ENCODE results near the gene NTN3.
"Not testable (repeated sequence)": the region's sequence is repeated elsewhere in the genome, so short reads cannot be mapped to it uniquely, and the experiment has no call there.

The NTN3 gene

GRCh38 chr16:2441143-2441804 lies 29.8 kb upstream of the NTN3 start:
- DNase-seq (ENCODE audit: low read depth in 1 of 2, low spot score in 1 of 2), result not testable (repeated sequence)

DNA sequence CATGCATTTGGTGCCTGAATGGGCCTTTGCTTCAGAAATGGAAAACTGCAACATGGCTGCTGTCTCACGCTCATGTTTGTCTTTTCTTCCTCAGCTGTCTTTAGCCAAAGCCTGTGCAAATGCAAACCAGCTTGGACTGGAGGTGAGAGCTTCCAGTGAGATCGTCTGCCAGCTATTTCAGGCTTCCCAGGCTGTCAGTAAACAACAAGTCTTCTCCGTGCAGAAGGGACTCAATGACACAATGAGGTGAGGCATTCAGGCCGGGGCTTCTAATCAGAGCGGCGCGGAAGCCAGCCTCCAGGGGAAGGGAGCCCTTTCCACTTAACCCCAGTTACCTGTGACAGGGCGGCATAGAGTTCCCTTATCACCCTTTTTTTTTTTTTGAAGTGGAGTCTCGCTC lies 27.5 kb upstream of the NTN3 start:
- no peak for DNase-seq (ENCODE audit: low read depth in 1 of 2, low spot score in 1 of 2)

GRCh38 chr16:2447920-2448583 lies 23.0 kb upstream of the NTN3 start:
- no peak for DNase-seq (ENCODE audit: low read depth in 1 of 2, low spot score in 1 of 2)

DNA sequence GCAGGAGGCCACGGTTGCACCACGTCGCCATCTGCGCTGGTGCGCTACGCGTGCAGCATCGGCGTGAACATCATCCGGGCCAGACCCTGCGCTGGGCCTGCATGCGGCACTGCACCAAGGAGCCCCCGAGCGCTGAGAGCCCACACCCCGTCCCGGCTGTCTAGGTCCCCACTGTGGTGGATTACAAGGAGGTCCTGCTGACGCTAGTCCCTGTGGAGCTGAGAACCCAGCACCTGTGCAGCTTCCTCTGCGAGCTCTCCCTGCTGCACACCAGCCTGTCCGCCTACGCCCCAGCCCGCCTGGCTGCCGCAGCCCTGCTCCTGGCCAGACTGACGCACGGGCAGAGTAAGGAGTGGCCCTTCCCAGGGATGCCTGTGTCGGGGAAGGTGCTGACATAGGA lies 22.0 kb upstream of the NTN3 start:
- DNase-seq (ENCODE audit: low read depth in 1 of 2, low spot score in 1 of 2), result no peak

DNA sequence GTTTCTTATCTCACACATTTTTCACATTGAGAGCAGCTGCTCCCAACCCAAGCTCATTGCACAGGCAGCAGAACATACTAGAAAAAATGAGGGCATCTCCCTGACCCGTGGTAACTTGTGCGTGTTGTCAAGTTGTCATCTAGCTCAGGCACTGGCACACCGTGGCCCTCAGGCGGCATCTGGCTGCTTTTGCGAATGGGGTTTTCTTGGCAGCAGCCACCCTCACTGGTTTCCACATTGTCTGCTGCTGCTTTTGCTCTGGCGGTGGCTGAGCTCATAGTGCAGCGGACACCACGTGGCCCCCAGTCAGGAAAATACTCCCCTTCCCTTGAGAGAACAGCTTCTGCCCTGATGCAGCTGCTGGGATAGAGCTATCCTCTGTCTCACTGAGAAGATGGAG lies 20.6 kb upstream of the NTN3 start:
- DNase-seq (ENCODE audit: low read depth in 1 of 2, low spot score in 1 of 2), result no peak

GRCh38 chr16:2450975-2451381 lies 20.1 kb upstream of the NTN3 start:
- DNase-seq (ENCODE audit: low read depth in 1 of 2, low spot score in 1 of 2), result no peak

DNA sequence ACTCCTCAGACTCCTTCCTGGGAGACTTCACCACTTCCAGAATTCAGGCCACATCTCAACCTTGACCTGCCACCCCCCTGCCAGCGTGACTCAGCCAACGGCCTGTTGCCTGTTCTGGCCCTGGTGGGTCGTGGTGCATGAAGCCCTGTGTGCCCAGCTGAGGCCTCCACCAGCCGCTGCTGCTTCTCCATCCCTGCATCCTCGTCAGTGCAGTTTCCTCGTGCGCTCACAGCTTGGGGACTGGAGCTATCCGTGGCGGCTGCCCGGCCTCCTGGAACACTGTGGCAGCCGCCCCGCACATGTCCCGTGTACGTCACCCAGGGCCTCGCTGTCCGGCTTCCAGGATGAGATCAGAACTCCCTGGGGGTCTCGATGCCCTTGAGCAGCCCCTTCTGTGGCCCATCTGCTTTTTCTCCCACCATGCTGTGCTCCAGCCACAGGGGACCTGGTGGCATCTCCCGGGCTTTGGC lies 19.2 kb upstream of the NTN3 start:
- no peak for DNase-seq (ENCODE audit: low read depth in 1 of 2, low spot score in 1 of 2)

DNA sequence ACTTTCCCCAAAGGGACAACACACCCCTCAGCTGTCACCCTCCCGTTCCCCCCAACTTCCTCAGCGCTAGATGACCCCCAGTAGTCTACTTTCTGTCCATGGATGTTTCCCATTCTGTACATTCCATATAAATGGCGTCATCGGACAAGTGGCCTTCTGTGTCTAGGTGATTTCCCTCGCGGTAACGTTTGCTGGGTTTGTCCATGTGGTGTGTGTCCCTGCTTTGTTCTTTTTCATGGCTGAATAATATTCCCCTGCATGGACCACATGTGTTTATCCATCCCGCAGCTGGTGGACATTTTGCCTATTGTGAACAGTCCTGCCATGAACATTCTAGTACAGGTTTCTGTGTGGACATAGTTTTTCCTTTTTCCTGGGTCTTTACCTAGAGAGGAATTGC lies 18.4 kb upstream of the NTN3 start:
- no peak for DNase-seq (ENCODE audit: low read depth in 1 of 2, low spot score in 1 of 2)

- DNase-seq (ENCODE audit: low read depth in 1 of 2, low spot score in 1 of 2), result no peak
Observed at GRCh38 chr16:2455081-2455845, 15.8 kb upstream of the NTN3 start.

GRCh38 chr16:2456551-2457153 lies 14.4 kb upstream of the NTN3 start:
- DNase-seq (ENCODE audit: low read depth in 1 of 2, low spot score in 1 of 2), result no peak

DNA sequence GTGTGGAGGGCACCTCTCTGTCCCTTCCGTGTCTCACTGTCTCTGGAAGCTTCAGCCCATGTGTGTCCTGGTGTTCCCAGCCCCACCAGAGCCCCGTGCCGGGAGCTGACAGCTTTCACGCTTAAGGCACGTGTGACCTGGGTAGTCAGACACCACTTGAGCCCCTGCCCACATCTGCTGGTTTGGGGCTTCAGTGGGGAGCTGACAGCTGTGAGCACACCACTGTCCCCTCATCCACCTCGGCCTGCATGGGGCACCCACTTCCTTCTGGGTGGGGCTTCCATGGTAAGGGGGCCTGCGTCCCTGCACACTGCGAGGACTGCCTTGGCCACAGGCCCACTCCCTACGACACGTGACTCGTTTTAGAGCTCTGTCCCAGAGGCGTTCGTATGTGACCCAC lies 13.8 kb upstream of the NTN3 start:
- DNase-seq (ENCODE audit: low read depth in 1 of 2, low spot score in 1 of 2), result no peak

- DNase-seq (ENCODE audit: low read depth in 1 of 2, low spot score in 1 of 2), result no peak
Observed at GRCh38 chr16:2457946-2458345, 13.2 kb upstream of the NTN3 start.

GRCh38 chr16:2458887-2459646 lies 12.0 kb upstream of the NTN3 start:
- DNase-seq (ENCODE audit: low read depth in 1 of 2, low spot score in 1 of 2), result no peak

DNA sequence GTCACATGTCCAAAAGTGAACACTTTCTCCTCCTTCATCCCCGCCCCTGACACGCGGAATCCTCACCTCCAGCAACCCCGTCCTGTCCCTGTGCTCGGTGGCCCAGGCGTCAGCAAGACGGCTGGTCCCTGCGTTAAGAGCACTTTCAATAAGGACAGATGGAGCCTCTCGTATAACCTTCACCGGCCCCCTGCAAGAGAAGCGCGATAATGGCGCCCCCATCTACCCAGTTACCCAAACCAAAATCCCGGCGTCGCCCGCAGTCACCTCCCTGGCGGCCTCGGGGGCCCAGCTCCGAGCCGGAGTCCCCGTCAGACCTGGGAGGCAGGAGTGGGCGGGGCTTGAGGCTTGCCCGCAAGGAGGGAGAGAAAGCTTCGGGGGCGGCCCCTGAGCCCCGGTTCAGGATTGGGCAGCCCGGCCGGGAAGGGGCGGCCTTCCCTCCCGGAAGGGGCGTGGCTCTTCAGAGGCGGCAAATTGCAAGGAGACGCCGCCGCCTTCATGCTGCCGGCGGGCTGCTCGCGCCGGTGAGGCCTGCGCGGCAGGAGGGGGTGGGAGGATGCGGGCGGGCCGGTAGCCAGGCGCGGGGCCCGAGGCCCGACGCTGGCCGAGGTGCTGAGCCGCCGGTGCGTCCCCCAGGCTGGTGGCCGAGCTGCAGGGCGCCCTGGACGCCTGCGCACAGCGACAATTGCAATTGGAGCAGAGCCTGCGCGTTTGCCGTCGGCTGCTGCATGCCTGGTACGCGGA lies 11.3 kb upstream of the NTN3 start, which contains the start of gene TEDC2:
TSS of gene TEDC2 (plus strand) at position 463 of the 744 bp plus-strand sequence. CDS start at position 499, 36 bp downstream.
- DNase-seq (ENCODE audit: low read depth in 1 of 2, low spot score in 1 of 2), result peak; percentile 90 to 96

- no peak for DNase-seq (ENCODE audit: low read depth in 1 of 2, low spot score in 1 of 2)
Observed at GRCh38 chr16:2460391-2460713, 10.7 kb upstream of the NTN3 start.

DNA sequence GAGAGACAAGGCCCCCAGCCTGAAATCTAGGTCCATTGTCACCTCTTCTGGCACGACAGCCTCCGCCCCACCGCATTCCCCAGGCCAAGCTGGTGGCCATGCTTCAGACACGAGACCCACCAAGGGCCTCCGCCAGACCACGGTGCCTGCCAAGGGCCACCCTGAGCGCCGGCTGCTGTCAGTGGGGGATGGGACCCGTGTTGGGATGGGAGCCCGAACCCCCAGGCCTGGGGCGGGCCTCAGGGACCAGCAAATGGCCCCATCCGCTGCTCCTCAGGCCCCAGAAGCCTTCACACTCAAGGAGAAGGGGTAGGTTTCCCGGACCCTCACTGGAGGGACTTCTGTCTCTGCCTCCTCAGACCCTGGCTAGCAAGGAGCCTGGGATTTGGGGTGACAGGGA lies 10.2 kb upstream of the NTN3 start:
- no peak for DNase-seq (ENCODE audit: low read depth in 1 of 2, low spot score in 1 of 2)

GRCh38 chr16:2462031-2462866 lies 8.8 kb upstream of the NTN3 start:
- DNase-seq (ENCODE audit: low read depth in 1 of 2, low spot score in 1 of 2), result no peak

DNA sequence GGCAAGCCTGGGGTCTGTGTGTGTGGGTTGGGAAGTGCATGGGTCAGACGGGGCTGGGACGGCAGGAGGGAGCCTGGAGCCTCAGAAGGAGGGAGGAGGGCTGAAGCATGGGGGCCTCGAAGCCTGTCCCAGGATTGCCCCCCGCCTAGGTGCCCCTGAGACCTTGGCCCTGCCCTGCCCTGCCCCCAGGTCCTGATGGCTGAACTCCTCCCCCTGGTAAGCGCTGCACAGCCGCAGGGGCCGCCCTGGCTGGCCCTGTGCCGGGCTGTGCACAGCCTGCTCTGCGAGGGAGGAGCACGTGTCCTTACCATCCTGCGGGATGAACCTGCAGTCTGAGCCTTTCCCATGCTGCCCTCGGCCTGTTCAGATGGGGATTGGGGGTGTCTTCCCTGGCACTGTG lies 6.8 kb upstream of the NTN3 start:
- no peak for DNase-seq (ENCODE audit: low read depth in 1 of 2, low spot score in 1 of 2)

DNA sequence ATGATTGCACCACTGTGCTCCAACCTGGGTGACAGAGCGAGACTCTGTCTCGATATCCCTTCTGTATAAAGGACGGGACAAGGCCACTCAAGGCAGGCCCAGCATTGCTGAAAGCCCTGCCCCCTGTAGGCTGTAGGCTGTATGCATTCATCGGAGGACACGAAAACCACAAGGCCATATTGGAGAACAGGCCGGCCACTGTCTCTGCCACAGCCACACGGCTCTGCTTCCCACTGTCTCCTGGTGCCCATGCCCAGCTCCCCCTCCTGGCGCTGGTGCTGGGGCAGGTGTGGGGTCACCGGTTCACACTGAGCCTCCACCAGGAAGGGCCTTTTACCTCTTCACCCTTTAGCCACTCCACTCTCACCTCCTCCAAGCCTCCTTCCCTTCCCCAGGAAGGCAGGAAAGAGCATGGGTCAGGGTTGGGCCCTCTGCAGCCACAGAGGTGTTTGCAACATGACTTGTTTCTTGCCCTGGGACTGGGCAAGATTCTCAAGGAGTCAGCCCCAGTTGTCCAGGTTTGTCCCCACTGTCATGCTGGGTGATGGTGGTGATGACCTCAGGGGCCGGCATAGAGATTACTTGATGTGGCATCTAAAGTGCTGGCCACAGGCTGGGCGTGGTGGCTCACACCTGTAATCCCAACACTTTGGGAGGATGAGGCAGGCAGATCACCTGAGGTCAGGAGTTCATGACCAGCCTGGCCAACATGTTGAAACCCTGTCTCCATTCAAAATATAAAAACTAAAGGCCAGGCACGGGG lies 5.3 kb upstream of the NTN3 start:
- no peak for DNase-seq (ENCODE audit: low read depth in 1 of 2, low spot score in 1 of 2)

Measured in activated CD4-positive, alpha-beta T cell treated with anti-CD3 and anti-CD28 coated beads, Interleukin-2, amount 50 U/mL, for 24 hours (primary cell).